Kidney (tissue), 14 donors: ENCODE data around the gene FBXO42. TPM values are rescaled to one million over a fixed set of nuclear protein-coding genes. Genes with fewer than 3 reads are reported as not detected.

Experiments used
- DNase-seq, 5 donors: peaks; one replicate each; pipeline ENCODE4 v3.0.0-alpha.2; 2013 to 2020
- FAIRE-seq: peaks from 2 replicates; lab custom pipeline; 2012; peaks lifted over from hg19 to GRCh38; lab: Jason Lieb, UNC
- H3K27ac ChIP-seq, 2 donors: one replicate each; pipeline ENCODE4 v1.7.0; 2013; ENCODE audit warnings: low read depth in 2 of 2, low read length in 2 of 2, inconsistent platforms in 1 of 2
- H3K27me3 ChIP-seq: one replicate; pipeline ENCODE4 v1.7.1; 2013; ENCODE audit warnings: low read length, inconsistent platforms; ENCODE audit not compliant: control insufficient read depth, insufficient read depth
- H3K36me3 ChIP-seq, 3 donors: one replicate each; pipeline versions ENCODE4 v1.7.0 to v1.7.1; 2013; ENCODE audit warnings: low read length in 3 of 3, control low read depth in 1 of 3, inconsistent platforms in 1 of 3; ENCODE audit not compliant: insufficient read depth in 3 of 3, control insufficient read depth in 2 of 3
- H3K4me1 ChIP-seq, 3 donors: one replicate each; pipeline versions ENCODE4 v1.7.0 to v1.7.1; 2013; ENCODE audit warnings: low read length in 3 of 3, inconsistent platforms in 1 of 3, low read depth in 1 of 3; ENCODE audit not compliant: control insufficient read depth in 2 of 3, insufficient read depth in 2 of 3
- H3K4me3 ChIP-seq, 3 donors: one replicate each; pipeline versions ENCODE4 v1.7.0 to v1.8.1; 2013; ENCODE audit warnings: low read length in 3 of 3, control low read depth in 1 of 3, inconsistent platforms in 1 of 3
- H3K9ac ChIP-seq, 3 donors: one replicate each; pipeline versions ENCODE4 v1.7.0 to v1.7.1; 2013; ENCODE audit warnings: low read length in 3 of 3, control low read depth in 1 of 3, inconsistent platforms in 1 of 3
- H3K9me3 ChIP-seq, 3 donors: one replicate each; pipeline versions ENCODE4 v1.7.0 to v1.7.1; 2013; ENCODE audit warnings: low read length in 3 of 3, control low read depth in 1 of 3, inconsistent platforms in 1 of 3; ENCODE audit not compliant: control insufficient read depth in 2 of 3, insufficient read depth in 1 of 3
- intact Hi-C: fragments of 100-400 bp; cut with DNase I; formaldehyde crosslinking; loops from one replicate; pipeline ENCODE4 v1.11.1; 2022
- polyA plus RNA-seq: library from polyadenylated mRNA; stranded (reverse); fragments of 350-450 nt; fragmentation: Illumina TruSeq; extraction: RNeasy Lipid Tissue Mini Kit (QIAGEN cat#74804); gene quantifications from one replicate; pipeline ENCODE4 v1.2.3, GENCODE V29; 2014; ENCODE audit warnings: low read depth, low replicate concordance; ENCODE audit not compliant: insufficient read depth
- total RNA-seq: library from RNA; stranded (reverse); fragmentation: NEBNext Ultra II Directional; extraction: Animal tissue kit (Norgen Biotek cat#: 25700); gene quantifications from one replicate; pipeline ENCODE4 v1.2.1, GENCODE V29; 2021
- TF ChIP-seq, protein P1 (sequence below): IDR thresholded peaks from 3 replicates; pipeline ENCODE4 v1.5.1; 2012; ENCODE audit warnings: mild to moderate bottlenecking, moderate library complexity, borderline replicate concordance; ENCODE audit not compliant: insufficient read depth; ENCODE audit errors: extremely low read depth
- donor health status: control.
- donor health status: control.
- donor health status: control.
- donor health status: control.
- donor health status: control.
- donor health status: DM: yes; HTN: yes; CAD: no.
- donor health status: Normal renal cell carcinoma (clear cell type).

FBXO42 gene
- total and polyA plus RNA-seq, 2 donors from 2014 or later, result 14.1 to 22.1 TPM

DNA sequence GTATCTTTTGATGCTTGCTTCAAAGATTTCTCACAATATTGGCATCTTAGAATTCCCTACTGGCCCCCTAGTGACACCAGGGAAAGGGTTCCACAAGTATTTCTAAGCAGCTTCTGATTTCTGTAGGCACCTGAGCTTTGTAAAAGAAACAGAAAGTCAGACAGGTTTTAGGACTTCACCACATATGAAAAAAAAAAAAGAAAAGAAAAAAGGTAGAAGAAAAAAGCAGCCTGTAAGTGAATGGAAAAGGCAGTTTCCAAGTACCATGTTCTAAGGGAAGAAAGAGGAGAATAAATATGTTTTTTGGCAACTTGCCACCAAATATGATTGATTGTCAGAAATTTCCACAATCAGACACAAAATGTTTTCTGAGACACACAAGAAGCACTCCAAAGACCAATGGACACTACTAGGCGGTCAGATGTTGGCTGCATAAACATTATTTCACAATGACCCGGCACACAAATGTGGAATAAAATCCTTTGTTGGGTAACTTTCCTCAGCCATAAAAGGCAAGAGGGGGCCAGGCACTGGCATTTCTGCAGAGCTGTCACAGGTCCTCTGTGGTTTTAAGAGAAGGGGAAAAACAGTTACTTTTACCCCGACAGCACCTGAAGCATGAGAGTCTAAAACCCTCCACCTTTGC lies 102.6 kb downstream of the FBXO42 start:
- Histone ChIP-seq H3K27me3 (no peaks in the 10 kb centered on the region), H3K9me3 (no peaks in the 10 kb centered on the region), H3K27ac (peak overlapping the region in 1 of 2 donors; percentile 39), H3K9ac (no peak overlapping the region), H3K4me3 (no peak overlapping the region), H3K4me1 (peaks cover 0 to 13% (median 8%) of the 10 kb centered on the region in 3 donors), H3K36me3 (peaks cover 0 to 23% (median 20%) of the 10 kb centered on the region in 3 donors)
- intact Hi-C loops, result loop anchor here (10.0 kb wide), 1 partner anchor 165 kb away; no protein-coding TSS in a partner anchor
- no peak for FAIRE-seq
- peak in 1 of 5 donors; percentile 74 for DNase-seq
- TF ChIP-seq, protein P1, sequence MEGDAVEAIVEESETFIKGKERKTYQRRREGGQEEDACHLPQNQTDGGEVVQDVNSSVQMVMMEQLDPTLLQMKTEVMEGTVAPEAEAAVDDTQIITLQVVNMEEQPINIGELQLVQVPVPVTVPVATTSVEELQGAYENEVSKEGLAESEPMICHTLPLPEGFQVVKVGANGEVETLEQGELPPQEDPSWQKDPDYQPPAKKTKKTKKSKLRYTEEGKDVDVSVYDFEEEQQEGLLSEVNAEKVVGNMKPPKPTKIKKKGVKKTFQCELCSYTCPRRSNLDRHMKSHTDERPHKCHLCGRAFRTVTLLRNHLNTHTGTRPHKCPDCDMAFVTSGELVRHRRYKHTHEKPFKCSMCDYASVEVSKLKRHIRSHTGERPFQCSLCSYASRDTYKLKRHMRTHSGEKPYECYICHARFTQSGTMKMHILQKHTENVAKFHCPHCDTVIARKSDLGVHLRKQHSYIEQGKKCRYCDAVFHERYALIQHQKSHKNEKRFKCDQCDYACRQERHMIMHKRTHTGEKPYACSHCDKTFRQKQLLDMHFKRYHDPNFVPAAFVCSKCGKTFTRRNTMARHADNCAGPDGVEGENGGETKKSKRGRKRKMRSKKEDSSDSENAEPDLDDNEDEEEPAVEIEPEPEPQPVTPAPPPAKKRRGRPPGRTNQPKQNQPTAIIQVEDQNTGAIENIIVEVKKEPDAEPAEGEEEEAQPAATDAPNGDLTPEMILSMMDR, result no peak

DNA sequence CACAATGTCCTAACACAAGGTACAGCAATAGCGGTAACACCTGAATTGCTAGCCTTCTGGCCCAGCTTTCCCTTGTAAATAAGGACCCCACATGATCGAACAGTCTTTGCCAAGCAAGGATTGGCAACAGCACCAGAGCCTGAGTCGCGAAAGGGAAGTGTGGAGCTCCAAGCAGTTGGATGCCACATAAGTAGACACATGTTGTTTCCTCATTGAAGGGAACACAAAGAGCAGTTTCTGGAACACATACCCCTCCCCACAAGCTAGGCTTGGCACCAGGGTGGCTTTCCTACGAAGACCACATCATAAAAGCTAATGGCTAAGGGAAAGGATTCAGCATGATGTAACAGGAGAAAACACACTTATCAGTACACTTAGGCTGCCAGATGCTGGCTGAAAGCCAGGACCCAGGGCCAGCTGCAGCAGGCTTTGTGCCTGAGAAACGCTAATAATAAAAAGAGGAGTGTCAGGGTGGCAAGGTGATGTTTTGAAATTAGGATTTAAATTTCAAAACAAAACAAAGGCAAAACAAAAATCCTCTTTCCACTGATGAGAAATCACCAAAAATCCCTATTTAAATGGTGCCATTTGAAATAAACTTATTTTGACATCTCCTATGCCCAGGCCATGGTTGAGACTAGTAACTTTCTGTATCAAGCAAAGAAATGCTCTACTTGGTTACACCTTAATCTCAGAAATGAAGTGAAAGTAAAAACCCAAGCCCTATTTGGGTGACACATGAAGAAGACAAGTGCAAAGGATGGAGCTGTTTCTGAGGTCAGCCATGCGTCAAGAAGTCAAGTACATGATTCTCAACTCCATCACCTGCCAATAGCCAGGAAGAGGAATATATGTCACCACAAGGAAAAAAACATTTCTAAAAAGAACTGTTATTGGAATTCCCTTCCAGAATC lies 103.4 kb downstream of the FBXO42 start:
- Histone ChIP-seq H3K9me3 (no peaks in the 10 kb centered on the region), H3K4me3 (no peak overlapping the region), H3K27ac (no peak overlapping the region), H3K9ac (no peak overlapping the region), H3K36me3 (peaks cover 0 to 23% (median 20%) of the 10 kb centered on the region in 3 donors), H3K27me3 (no peaks in the 10 kb centered on the region), H3K4me1 (peaks cover 0 to 13% (median 12%) of the 10 kb centered on the region in 3 donors)
- DNase-seq (peak in 3 of 5 donors; percentile 33 to 93 (median 62)), FAIRE-seq (no peak)
- intact Hi-C loops, result loop anchor here (10.0 kb wide), 1 partner anchor 164 kb away; no protein-coding TSS in a partner anchor
- TF ChIP-seq, protein P1, result no peak

DNA sequence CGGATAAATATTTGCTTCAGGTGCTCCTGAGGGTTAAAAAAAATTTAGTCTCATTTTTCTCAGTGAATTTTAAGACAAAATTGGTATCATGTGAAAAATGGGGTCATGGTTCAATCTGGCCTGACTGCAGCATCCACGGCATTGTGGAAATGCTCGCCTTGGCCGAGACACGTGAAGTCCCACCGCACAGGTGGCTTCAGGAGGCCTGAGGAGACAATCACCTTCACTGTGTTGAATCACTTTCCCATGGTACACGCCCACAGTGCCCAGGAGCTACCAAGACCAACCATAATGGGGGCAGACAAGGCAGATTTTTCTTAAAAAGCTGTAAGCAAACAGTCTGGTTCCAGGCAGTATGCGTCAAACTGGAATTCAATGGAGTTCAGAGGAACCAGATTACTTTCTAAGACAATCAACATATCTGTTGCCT lies 104.3 kb downstream of the FBXO42 start:
- H3K9me3 ChIP-seq, result no peaks in the 10 kb centered on the region
- H3K27me3 ChIP-seq, result no peaks in the 10 kb centered on the region
- H3K4me3 ChIP-seq, result no peak overlapping the region
- DNase-seq (no peak), FAIRE-seq (no peak)
- TF ChIP-seq, protein P1, result no peak
- peaks cover 0 to 13% (median 12%) of the 10 kb centered on the region in 3 donors for H3K4me1 ChIP-seq
- no peak overlapping the region for H3K9ac ChIP-seq
- intact Hi-C loops, result loop anchor here (10.0 kb wide), 1 partner anchor 163 kb away; no protein-coding TSS in a partner anchor
- H3K36me3 ChIP-seq, result peaks cover 0 to 22% (median 20%) of the 10 kb centered on the region in 3 donors
- H3K27ac ChIP-seq, result no peak overlapping the region
